ENCODE data around the gene RABL6. TPM values are rescaled to one million over a fixed set of nuclear protein-coding genes. Genes with fewer than 3 reads are reported as not detected.
A peak's percentile ranks its signal among the peaks of the same experiment; 100 is the strongest.
"Not testable (repeated sequence)": the region's sequence is repeated elsewhere in the genome, so short reads cannot be mapped to it uniquely, and the experiment has no call there.

The RABL6 gene
- total RNA-seq, 4 donors from 2014 or later = 54.9 to 70.7 (median 61.5) TPM

GRCh38 chr9:136777359-136777758 is 30.4 kb upstream of the RABL6 start:
- Histone ChIP-seq H3K4me1 (no peaks in the 10 kb centered on the region), H3K4me3 (no peak overlapping the region), H3K27ac (no peak overlapping the region), H3K9me3 (peaks cover 0 to 8% (median 0%) of the 10 kb centered on the region in 3 donors), H3K27me3 (no peaks in the 10 kb centered on the region), H3K36me3 (no peaks in the 10 kb centered on the region)
- no peak for DNase-seq
- intact Hi-C loops (cut with DNase I) = no loop called here
- 76 to 79% methylated on average over 12 to 14 of the region's 14 CpGs for WGBS, 2 donors
- no peak for TF ChIP-seq CTCF (IDR thresholded peaks at IDR 0.05)
- TF ChIP-seq POLR2A (IDR thresholded peaks at IDR 0.05) = no peak

- no peaks in the 10 kb centered on the region for H3K27me3 ChIP-seq
- H3K36me3 ChIP-seq = no peaks in the 10 kb centered on the region
- intact Hi-C loops (cut with DNase I) = loop anchor here (5.0 kb wide), 1 partner anchor 252 kb away; the partner anchor contains the start of gene FUT7
- no peak overlapping the region for H3K27ac ChIP-seq
- H3K9me3 ChIP-seq = no peaks in the 10 kb centered on the region
- H3K4me1 ChIP-seq = no peaks in the 10 kb centered on the region
- H3K4me3 ChIP-seq = no peak overlapping the region
- no peak for DNase-seq
- 56 to 71% methylated on average over 5 of the region's 5 CpGs for WGBS, 2 donors
- TF ChIP-seq CTCF (IDR thresholded peaks at IDR 0.05) (no peak), POLR2A (IDR thresholded peaks at IDR 0.05) (no peak)
Measured at GRCh38 chr9:136779808-136780207, 27.9 kb upstream of the RABL6 start.

DNA sequence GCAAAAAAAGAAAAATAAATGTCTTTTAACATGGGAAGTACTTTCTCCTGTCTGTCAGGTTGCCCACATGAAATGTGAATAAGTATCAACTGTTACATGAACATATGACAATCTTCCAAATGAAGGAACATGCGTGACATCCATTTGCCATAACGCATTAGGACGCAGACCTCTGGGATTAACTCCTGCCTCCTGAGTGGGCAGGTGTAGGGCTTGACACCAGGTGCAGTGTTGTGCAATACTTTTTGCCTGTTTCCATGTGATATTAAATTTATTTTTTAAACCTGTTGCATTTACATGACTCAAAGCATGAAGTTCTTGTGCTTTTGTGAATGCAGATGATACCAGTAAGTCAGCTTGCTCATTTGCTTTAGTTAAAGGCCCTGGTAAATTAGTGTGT is 25.3 kb upstream of the RABL6 start:
- Histone ChIP-seq H3K4me1 (peaks cover 0 to 2% (median 0%) of the 10 kb centered on the region in 3 donors), H3K27ac (no peak overlapping the region), H3K4me3 (no peak overlapping the region), H3K36me3 (no peaks in the 10 kb centered on the region), H3K27me3 (no peaks in the 10 kb centered on the region), H3K9me3 (no peaks in the 10 kb centered on the region)
- no peak for DNase-seq
- TF ChIP-seq CTCF (IDR thresholded peaks at IDR 0.05) = no peak
- TF ChIP-seq POLR2A (IDR thresholded peaks at IDR 0.05) = no peak
- intact Hi-C loops (cut with DNase I) = loop anchor here (5.0 kb wide), 1 partner anchor 250 kb away; the partner anchor contains the start of gene FUT7
- WGBS, 2 donors = 50 to 88% methylated on average over 3 of the region's 3 CpGs

DNA sequence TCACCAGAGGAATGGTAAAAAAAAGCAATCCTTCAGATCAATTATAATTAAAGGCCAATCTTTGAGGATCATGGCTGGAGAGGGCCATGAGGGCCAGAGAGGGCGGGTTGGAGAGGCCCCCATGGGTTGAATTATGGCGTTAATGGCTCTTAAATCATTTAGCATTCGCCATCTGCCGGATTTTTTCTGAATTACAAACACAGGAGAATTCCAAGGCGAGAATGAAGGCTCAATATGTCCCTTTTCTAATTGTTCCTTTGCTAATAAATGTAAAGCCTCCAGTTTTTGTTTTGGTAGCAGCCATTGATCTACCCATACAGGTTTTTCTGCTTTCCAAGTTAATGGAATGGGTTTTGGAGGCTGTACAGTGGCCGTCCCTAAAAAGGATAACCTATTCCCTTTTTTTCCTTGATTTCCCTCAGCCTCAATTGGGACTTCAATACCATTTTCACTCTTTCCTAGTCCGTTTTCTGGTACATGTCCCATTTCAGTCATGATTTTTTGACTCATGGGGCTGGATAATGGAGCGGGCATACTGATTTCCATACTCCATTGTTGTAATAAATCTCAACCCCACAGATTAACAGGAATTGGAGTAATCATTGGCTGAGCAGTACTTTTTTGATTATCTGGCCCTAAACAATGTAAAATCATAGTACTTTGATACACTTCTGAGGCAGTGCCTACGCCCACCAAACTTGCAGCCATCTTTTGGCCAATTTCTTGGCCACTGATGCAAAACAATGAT is 23.3 kb upstream of the RABL6 start:
- H3K27ac ChIP-seq = no peak overlapping the region
- no peak for DNase-seq
- intact Hi-C loops (cut with DNase I) = loop anchor here (5.0 kb wide), 1 partner anchor 248 kb away; the partner anchor contains the start of gene FUT7
- H3K4me3 ChIP-seq = no peak overlapping the region
- H3K36me3 ChIP-seq = no peaks in the 10 kb centered on the region
- 22 to 32% methylated on average over 8 to 9 of the region's 9 CpGs for WGBS, 2 donors
- no peaks in the 10 kb centered on the region for H3K27me3 ChIP-seq
- TF ChIP-seq CTCF (IDR thresholded peaks at IDR 0.05) (peak; percentile 44 to 67 (median 56)), POLR2A (IDR thresholded peaks at IDR 0.05) (no peak)
- H3K9me3 ChIP-seq = no peaks in the 10 kb centered on the region
- peaks cover 0 to 7% (median 0%) of the 10 kb centered on the region in 3 donors for H3K4me1 ChIP-seq

DNA sequence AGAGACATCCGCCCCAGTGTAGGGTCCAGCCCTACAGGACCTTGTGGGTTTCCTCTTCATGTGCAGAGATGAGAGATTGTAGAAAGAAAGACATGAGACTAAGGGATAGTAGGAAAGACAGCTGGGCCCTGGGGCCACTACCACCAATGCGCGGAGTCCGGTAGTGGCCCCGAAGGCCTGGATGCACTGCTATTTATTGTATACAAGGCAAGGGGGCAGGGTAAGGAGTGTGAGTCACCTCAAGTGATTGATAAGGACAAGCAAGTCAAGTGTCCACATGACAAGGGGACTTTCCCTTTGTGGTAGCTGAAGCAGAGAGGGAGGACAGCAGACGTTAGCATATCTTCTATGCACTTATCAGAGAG is 22.8 kb upstream of the RABL6 start:
- no peaks in the 10 kb centered on the region for H3K36me3 ChIP-seq
- no peak for TF ChIP-seq CTCF (IDR thresholded peaks at IDR 0.05)
- TF ChIP-seq POLR2A (IDR thresholded peaks at IDR 0.05) = no peak
- peaks cover 0 to 11% (median 2%) of the 10 kb centered on the region in 3 donors for H3K4me1 ChIP-seq
- H3K27me3 ChIP-seq = no peaks in the 10 kb centered on the region
- no peak overlapping the region for H3K4me3 ChIP-seq
- H3K9me3 ChIP-seq = no peaks in the 10 kb centered on the region
- intact Hi-C loops (cut with DNase I) = loop anchor here (5.0 kb wide), 2 partner anchors 247 to 262 kb away; partner anchors contain the start of genes FUT7 and NPDC1
- 80 to 85% methylated on average over 5 of the region's 6 CpGs for WGBS, 2 donors
- H3K27ac ChIP-seq = no peak overlapping the region
- DNase-seq = no peak

GRCh38 chr9:136785565-136786355 is 22.0 kb upstream of the RABL6 start:
- H3K36me3 ChIP-seq, H3K4me3 ChIP-seq, H3K9me3 ChIP-seq, H3K27ac ChIP-seq, DNase-seq, H3K27me3 ChIP-seq: not testable (repeated sequence)
- intact Hi-C loops (cut with DNase I) = loop anchor here (5.0 kb wide), 1 partner anchor 262 kb away; the partner anchor contains the start of gene NPDC1
- 72 to 75% methylated on average over 11 to 13 of the region's 23 CpGs for WGBS, 2 donors
- peaks cover 0 to 17% (median 8%) of the 10 kb centered on the region in 3 donors for H3K4me1 ChIP-seq

Measured in esophagus squamous epithelium (tissue), 5 donors.